ENCODE measurements around the gene MEGF11.

- TF ChIP-seq YY1 (IDR thresholded peaks at IDR 0.05; ENCODE audit: insufficient read depth, insufficient read length) (no peak), SUZ12 (IDR thresholded peaks at IDR 0.05; ENCODE audit: extremely low read depth, insufficient read depth, insufficient read length) (no peak)
These were observed 341.3 kb downstream of the MEGF11 start for GRCh38 chr15:65912235-65912634.
